NCI-H146 (cell line): ENCODE results near the gene TAL2.

Experiments used
- DNase-seq: peaks from one replicate; lab custom pipeline; 2025; lab: John Stamatoyannopoulos, UW

Gene TAL2

GRCh38 chr9:105710638-105711037, 48.4 kb downstream of the TAL2 start:
- DNase-seq: no peak

DNA sequence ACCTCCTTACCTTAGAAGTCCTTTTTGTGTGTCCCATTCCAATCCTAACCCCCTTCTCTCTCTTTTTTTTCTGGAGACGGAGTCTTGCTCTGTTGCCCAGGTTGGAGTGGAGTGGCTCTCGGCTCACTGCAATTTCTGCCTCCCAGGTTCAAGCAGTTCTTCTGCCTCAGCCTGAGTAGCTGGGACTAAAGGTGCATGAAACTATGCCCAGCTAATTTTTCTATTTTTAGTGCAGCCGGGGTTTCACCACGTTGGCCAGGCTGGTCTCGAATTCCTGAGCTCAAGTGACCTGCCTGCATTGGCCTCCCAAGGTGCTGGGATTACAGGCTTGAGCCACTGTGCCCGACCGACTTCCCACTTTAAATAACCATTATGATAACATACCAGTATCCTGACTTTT, 49.6 kb downstream of the TAL2 start:
- DNase-seq: no peak

- DNase-seq: no peak
Observed at GRCh38 chr9:105712297-105712696, 50.0 kb downstream of the TAL2 start.
